Hepatic stellate cell (primary cell): Measurements from ENCODE around the gene CCNQ.

ENCODE experiments used
- DNase-seq: peaks from one replicate; pipeline ENCODE4 v3.0.0; 2011; ENCODE audit warnings: low spot score

The CCNQ gene

GRCh38 chrX:153595859-153596857 lies 2.8 kb downstream of the CCNQ start:
- DNase-seq, result no peak

GRCh38 chrX:153595387-153595786 lies 3.6 kb downstream of the CCNQ start:
- DNase-seq, result no peak

DNA sequence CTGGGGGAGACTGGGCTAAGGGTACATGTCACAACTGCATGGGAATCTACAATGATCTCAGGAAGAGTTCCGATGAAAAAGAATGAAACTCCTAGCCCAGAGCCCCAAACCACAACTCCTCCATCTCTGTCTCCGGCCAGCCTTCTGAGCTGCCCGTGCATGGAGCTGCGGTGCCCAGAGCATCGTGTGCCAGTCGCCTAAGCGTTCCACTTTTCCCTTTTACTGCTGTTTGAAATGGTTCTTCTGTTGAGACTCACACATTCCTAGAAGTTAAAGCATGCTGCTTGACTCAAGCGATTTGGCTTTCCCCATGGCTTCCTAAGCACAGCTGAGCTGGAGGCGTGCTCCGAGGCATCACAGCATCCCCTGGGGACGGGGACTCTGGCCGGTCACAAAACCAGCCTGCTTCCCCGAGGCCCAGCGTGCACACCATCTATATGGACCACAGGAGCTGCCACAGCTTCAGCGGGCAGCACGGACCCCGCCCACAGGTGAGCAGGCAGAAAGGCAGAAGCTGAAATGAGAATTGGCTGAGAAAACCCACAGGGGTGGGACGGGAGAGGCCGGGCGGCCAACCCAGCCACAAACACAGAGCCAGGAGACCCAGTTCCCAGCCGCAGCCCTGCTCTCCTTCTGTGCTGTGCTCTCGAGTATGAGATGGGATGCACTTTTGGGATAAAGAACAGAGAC lies 5.0 kb downstream of the CCNQ start:
- no peak for DNase-seq

- DNase-seq, result no peak
Measured at GRCh38 chrX:153592966-153593688, 5.8 kb downstream of the CCNQ start.

DNA sequence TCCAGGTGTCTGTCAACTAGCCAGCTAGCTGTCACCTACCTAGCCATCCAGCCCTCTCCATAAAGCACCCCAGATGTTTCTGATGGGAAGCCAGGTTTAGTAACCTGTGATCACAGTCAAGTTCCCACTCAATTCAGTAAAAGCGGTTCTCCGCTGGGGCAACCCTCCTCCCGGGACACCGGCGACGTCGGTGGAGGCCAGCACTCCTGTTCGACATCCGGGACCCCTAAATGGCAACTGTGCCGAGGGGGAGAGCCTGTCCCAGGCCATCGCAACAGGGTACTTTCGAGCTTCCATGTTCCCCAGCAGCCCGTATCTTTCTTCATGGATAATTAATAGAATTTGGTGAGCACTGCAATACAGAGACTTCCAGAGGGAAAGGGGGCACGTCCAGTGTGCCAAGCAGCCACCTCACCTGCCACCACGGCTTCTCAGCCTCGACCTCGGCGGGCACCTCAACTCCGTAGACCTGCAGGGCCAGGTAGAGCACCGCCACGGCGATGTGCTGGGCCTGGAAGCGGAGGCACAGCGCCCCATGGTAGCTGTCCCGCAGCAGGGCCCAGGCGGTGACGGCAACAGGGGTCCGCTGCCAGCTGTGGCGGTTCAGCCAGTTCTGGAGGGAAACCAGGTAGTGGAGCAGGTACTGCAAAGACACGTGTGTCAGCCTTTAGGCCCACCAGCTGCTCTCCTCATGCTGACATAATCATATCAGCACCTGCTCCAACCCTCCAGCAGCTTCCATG lies 6.7 kb downstream of the CCNQ start:
- no peak for DNase-seq

- DNase-seq, result no peak
Measured at GRCh38 chrX:153590961-153591956, 7.7 kb downstream of the CCNQ start.

DNA sequence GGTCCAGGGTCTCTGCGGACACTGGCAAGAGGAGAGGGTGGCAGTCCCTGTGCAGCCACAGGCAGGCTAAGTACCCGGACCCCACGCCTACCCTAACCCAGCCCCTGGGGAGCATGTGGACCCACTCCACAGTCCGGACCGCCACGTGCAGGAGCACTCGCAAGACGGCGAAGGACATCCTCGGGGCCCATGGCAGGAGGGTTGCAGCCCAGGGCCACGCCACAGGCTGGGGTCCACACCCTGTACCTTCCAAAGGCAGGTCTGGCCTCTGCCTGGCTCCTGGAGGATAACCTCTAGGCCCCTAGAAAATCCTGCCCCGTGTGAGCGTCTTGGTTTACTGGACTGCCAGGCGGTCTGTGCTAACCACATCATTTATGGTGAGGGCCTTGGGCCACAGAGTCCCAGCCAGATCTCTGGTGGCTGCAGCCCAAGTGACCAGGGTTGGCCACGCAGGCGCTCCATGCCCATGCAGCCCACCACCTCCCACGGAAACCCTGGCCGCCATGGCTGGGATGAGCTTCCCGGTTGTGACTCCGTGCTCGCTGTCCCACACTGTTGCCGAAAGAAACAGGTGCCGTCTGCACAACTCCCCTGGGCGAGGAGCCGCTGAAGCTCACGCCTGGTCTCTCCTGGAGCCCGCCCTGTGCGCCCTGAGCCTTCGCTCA lies 10.0 kb downstream of the CCNQ start:
- no peak for DNase-seq

DNA sequence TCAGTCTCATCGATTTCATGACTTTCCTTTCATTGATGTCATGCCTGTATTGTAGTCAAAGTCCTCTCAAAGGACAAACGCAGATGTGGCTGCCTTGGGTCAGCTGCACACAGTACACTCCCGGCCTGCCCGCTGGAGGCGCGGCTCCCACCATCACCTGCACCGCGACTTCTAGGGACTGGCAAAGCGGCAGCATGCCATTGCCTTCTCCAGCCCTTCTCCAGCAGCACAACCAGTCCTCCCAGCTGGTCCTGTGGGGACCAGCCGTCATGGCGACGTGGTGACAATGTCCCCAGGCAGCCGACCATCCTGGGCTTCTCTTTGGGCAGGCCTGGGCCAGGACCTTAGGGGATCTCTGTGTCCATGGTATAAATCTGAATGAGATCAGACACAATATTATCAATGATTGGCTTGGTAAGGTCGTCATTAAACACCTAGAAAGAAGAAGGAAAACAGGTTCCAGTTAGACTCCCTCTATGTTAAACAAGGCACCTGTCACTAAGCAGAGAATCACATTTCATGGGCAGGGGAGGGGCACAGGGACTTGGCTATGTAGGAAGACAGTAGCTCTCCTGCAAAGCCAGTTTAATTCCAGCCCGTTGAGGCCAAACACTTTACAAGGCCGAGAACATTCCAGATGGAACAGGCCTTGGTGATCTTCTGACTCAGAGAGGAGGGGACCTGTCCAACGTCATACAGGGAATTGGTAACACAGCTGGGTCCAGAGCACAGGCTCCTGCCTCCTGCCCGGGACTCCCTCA lies 10.7 kb downstream of the CCNQ start:
- DNase-seq, result no peak

DNA sequence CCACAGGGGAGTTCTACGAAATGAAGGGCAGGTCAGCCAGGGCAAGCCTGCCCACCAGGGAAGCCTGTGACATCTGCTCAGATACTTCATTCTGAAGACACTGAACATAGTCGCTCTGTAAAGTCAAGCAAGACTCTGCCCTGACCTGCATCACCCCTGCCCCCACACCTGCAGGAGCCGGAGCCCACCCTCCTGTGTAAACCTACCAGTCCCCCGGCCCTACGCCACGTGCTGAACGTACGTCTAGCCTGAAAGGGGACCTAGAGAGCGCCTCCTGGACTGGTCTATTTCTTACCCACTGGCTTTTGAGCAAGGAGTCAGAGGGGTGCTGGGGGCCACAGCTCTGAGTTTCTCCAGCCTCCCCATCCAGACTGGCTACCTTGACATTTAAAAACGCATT lies 11.6 kb downstream of the CCNQ start:
- no peak for DNase-seq

GRCh38 chrX:153585827-153586226 lies 13.1 kb downstream of the CCNQ start:
- DNase-seq, result no peak

GRCh38 chrX:153583433-153583832 lies 15.5 kb downstream of the CCNQ start:
- no peak for DNase-seq

DNA sequence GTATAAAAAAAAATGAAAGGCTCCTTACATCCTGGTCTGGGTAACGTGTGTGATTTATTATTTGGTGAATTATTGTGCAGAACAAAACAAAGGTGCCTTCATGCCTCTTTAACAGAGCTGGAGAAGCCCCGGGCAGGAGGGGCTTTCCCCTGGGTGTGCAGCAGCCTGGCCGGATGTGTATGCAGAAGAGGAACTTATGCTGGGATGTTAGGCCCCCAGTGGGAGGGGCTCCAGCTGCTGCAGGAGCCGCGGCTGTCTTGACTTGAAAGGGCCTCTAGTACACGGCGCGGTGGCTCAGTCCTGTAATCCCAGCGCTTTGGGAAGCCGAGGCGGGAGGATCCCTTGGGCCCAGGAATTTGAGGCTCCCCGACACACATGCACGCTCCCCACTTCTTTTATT lies 16.0 kb downstream of the CCNQ start:
- no peak for DNase-seq

DNA sequence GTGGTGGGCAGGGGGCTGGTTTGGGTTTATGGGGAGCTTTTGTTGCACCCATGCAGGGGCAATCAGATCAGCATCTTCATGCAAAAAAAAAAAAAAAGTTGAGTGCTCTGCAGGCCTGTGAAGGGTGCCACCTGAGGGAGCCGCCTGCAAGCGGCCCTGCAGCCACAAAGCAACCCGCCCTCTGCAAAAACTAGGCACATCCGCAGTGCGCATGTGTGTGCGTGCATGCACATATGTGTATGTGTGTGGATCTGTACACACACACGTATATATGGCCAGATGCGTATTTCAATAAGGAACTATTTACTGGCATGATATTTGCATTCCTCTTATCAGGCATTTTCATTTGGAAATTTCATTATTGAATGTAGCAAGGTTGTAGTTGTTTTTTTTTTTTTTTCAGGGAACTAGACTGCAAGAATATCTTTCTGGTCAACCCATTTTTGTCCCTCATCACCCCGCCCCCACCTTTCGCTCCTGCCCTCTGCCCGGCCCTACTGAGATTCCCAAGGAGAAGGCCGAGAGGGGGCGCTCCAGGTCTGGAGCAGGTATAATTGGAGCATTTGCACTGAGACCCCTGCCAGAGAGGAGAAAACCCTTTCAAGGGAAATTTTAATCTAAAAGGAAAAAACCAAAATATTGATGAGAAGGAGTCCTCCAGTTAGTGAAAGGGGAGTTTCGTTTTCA lies 18.1 kb downstream of the CCNQ start:
- no peak for DNase-seq

DNA sequence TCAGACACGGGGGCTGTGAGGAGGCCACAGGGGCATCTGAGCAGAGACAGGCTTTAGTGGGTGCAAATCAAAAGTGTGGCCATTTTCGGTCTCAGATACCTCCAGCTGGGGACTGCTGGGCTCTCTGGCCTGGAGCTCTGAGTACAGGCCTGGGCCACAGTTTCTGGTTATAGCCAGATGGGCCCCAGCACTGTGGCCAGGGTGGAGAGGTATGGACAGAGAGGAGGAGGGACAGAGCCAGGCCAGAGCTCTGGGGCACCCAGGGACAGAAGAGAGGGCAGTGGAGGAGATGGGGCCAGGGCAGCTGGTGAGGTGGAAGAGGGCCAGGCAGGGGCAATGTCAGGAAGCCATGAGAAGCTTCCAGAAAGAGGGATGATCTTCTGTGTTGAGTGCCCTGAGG lies 20.1 kb downstream of the CCNQ start:
- DNase-seq, result no peak

DNA sequence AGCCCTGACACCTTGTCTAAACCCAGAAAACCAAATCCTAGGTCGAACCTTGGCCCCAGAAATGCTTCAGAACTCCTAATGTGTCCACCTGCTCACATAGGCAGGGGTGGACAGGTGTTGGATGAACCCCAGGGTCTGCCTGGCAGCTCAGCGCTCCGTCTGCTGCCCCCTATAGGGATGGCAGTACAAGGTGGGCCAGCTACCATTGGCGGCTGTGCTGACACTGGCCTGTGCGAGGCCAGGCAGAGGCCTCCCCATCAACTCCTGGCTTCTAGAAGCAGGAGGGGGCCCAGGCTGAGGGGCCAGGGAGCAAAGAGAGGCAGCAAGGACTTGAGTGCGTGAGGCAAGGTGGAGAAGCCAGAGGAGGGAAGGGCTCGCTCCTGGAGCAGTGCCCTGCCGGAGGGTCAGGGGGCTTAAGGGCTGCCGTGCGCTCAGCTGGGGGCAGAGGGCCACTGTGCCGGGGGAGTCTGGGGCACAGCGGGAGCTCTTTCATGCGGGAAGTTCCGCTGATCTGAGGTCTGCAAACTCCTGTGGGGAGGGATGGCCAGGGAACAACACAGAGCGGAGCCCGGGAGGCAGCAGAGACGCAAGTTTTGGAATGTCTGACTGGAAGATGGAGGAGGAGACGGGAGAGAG lies 20.6 kb downstream of the CCNQ start:
- DNase-seq, result no peak

- no peak for DNase-seq
Measured at GRCh38 chrX:153576961-153577360, 22.0 kb downstream of the CCNQ start.

GRCh38 chrX:153576239-153576870 lies 22.6 kb downstream of the CCNQ start:
- no peak for DNase-seq

DNA sequence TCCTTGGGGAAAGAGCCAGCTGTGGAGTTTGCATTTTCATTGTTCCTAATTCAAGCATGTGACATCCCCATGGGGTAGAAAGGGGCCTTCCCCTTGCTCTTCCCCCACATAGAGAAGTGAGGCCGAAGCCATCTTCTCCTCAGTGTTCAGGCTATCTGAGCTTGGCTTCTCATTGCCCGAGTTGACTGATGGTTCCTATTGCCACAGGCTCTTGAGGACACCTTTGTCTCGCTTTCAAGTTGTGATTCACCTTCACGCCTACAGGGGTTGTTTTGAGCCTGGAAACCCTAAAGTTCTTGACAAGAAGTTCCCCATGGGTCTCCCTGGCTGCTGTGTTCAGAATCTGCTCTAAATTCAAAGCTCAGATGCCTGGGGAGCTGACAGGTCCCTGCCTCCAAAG lies 25.0 kb downstream of the CCNQ start:
- no peak for DNase-seq
